Measurements from ENCODE around the gene PDE2A.

PDE2A gene

GRCh38 chr11:72541257-72541974 is 132.8 kb downstream of the PDE2A start:
- Histone ChIP-seq H3K27me3 (ENCODE audit: insufficient read depth, insufficient read length) (no peaks in the 10 kb centered on the region), H3K36me3 (ENCODE audit: insufficient read depth, insufficient read length, low read length) (no peaks in the 10 kb centered on the region), H3K4me1 (ENCODE audit: insufficient read depth, insufficient read length) (no peaks in the 10 kb centered on the region), H3K9ac (ENCODE audit: insufficient read length, low read depth) (no peak overlapping the region), H3K9me3 (ENCODE audit: insufficient read depth, low read length) (no peaks in the 10 kb centered on the region), H3K4me3 (ENCODE audit: insufficient read length, low read depth) (no peak overlapping the region)
- TF ChIP-seq YY1 (IDR thresholded peaks at IDR 0.05; ENCODE audit: insufficient read depth, insufficient read length): no peak
- no peak for TF ChIP-seq ZNF274 (IDR thresholded peaks at IDR 0.05; ENCODE audit: low read depth, low read length)
- TF ChIP-seq SUZ12 (IDR thresholded peaks at IDR 0.05; ENCODE audit: extremely low read depth, insufficient read depth, insufficient read length): no peak
- no peak for DNase-seq (ENCODE audit: low read depth, low spot score)

- no peak for TF ChIP-seq ZNF274 (IDR thresholded peaks at IDR 0.05; ENCODE audit: low read depth, low read length)
- no peak for TF ChIP-seq SUZ12 (IDR thresholded peaks at IDR 0.05; ENCODE audit: extremely low read depth, insufficient read depth, insufficient read length)
- TF ChIP-seq YY1 (IDR thresholded peaks at IDR 0.05; ENCODE audit: insufficient read depth, insufficient read length): no peak
- Histone ChIP-seq H3K36me3 (ENCODE audit: insufficient read depth, insufficient read length, low read length) (no peaks in the 10 kb centered on the region), H3K4me1 (ENCODE audit: insufficient read depth, insufficient read length) (no peaks in the 10 kb centered on the region), H3K9me3 (ENCODE audit: insufficient read depth, low read length) (no peaks in the 10 kb centered on the region), H3K27me3 (ENCODE audit: insufficient read depth, insufficient read length) (no peaks in the 10 kb centered on the region), H3K9ac (ENCODE audit: insufficient read length, low read depth) (no peak overlapping the region), H3K4me3 (ENCODE audit: insufficient read length, low read depth) (no peak overlapping the region)
- no peak for DNase-seq (ENCODE audit: low read depth, low spot score)
These were observed 137.2 kb downstream of the PDE2A start for GRCh38 chr11:72537051-72537450.

GRCh38 chr11:72535194-72535547 is 139.1 kb downstream of the PDE2A start:
- DNase-seq (ENCODE audit: low read depth, low spot score): no peak
- no peaks in the 10 kb centered on the region for H3K4me1 ChIP-seq (ENCODE audit: insufficient read depth, insufficient read length)
- no peak overlapping the region for H3K9ac ChIP-seq (ENCODE audit: insufficient read length, low read depth)
- no peaks in the 10 kb centered on the region for H3K27me3 ChIP-seq (ENCODE audit: insufficient read depth, insufficient read length)
- TF ChIP-seq YY1 (IDR thresholded peaks at IDR 0.05; ENCODE audit: insufficient read depth, insufficient read length): no peak
- no peak for TF ChIP-seq SUZ12 (IDR thresholded peaks at IDR 0.05; ENCODE audit: extremely low read depth, insufficient read depth, insufficient read length)
- TF ChIP-seq ZNF274 (IDR thresholded peaks at IDR 0.05; ENCODE audit: low read depth, low read length): no peak
- no peaks in the 10 kb centered on the region for H3K36me3 ChIP-seq (ENCODE audit: insufficient read depth, insufficient read length, low read length)
- no peak overlapping the region for H3K4me3 ChIP-seq (ENCODE audit: insufficient read length, low read depth)
- H3K9me3 ChIP-seq (ENCODE audit: insufficient read depth, low read length): no peaks in the 10 kb centered on the region

- no peak for TF ChIP-seq ZNF274 (IDR thresholded peaks at IDR 0.05; ENCODE audit: low read depth, low read length)
- no peak for TF ChIP-seq YY1 (IDR thresholded peaks at IDR 0.05; ENCODE audit: insufficient read depth, insufficient read length)
- TF ChIP-seq SUZ12 (IDR thresholded peaks at IDR 0.05; ENCODE audit: extremely low read depth, insufficient read depth, insufficient read length): no peak
- no peak overlapping the region for H3K4me3 ChIP-seq (ENCODE audit: insufficient read length, low read depth)
- no peak for DNase-seq (ENCODE audit: low read depth, low spot score)
- no peaks in the 10 kb centered on the region for H3K9me3 ChIP-seq (ENCODE audit: insufficient read depth, low read length)
- no peaks in the 10 kb centered on the region for H3K4me1 ChIP-seq (ENCODE audit: insufficient read depth, insufficient read length)
- no peaks in the 10 kb centered on the region for H3K36me3 ChIP-seq (ENCODE audit: insufficient read depth, insufficient read length, low read length)
- no peaks in the 10 kb centered on the region for H3K27me3 ChIP-seq (ENCODE audit: insufficient read depth, insufficient read length)
- no peak overlapping the region for H3K9ac ChIP-seq (ENCODE audit: insufficient read length, low read depth)
These were observed 139.6 kb downstream of the PDE2A start for GRCh38 chr11:72534371-72535193.

- Histone ChIP-seq H3K4me1 (ENCODE audit: insufficient read depth, insufficient read length) (no peaks in the 10 kb centered on the region), H3K9me3 (ENCODE audit: insufficient read depth, low read length) (no peaks in the 10 kb centered on the region), H3K9ac (ENCODE audit: insufficient read length, low read depth) (no peak overlapping the region), H3K27me3 (ENCODE audit: insufficient read depth, insufficient read length) (no peaks in the 10 kb centered on the region), H3K4me3 (ENCODE audit: insufficient read length, low read depth) (no peak overlapping the region), H3K36me3 (ENCODE audit: insufficient read depth, insufficient read length, low read length) (no peaks in the 10 kb centered on the region)
- TF ChIP-seq SUZ12 (IDR thresholded peaks at IDR 0.05; ENCODE audit: extremely low read depth, insufficient read depth, insufficient read length): no peak
- no peak for TF ChIP-seq ZNF274 (IDR thresholded peaks at IDR 0.05; ENCODE audit: low read depth, low read length)
- TF ChIP-seq YY1 (IDR thresholded peaks at IDR 0.05; ENCODE audit: insufficient read depth, insufficient read length): no peak
- DNase-seq (ENCODE audit: low read depth, low spot score): no peak
These were observed 145.2 kb downstream of the PDE2A start for GRCh38 chr11:72529068-72529467.

GRCh38 chr11:72528121-72528520 is 146.1 kb downstream of the PDE2A start:
- no peak overlapping the region for H3K4me3 ChIP-seq (ENCODE audit: insufficient read length, low read depth)
- H3K4me1 ChIP-seq (ENCODE audit: insufficient read depth, insufficient read length): no peaks in the 10 kb centered on the region
- no peak overlapping the region for H3K9ac ChIP-seq (ENCODE audit: insufficient read length, low read depth)
- no peaks in the 10 kb centered on the region for H3K27me3 ChIP-seq (ENCODE audit: insufficient read depth, insufficient read length)
- TF ChIP-seq YY1 (IDR thresholded peaks at IDR 0.05; ENCODE audit: insufficient read depth, insufficient read length) (no peak), ZNF274 (IDR thresholded peaks at IDR 0.05; ENCODE audit: low read depth, low read length) (no peak), SUZ12 (IDR thresholded peaks at IDR 0.05; ENCODE audit: extremely low read depth, insufficient read depth, insufficient read length) (no peak)
- no peaks in the 10 kb centered on the region for H3K36me3 ChIP-seq (ENCODE audit: insufficient read depth, insufficient read length, low read length)
- no peak for DNase-seq (ENCODE audit: low read depth, low spot score)
- no peaks in the 10 kb centered on the region for H3K9me3 ChIP-seq (ENCODE audit: insufficient read depth, low read length)

All from NT2/D1 (cell line).